Fibroblast of lung (primary cell): ENCODE data around the gene PCED1A. TPM values are rescaled to one million over a fixed set of nuclear protein-coding genes. Genes with fewer than 3 reads are reported as not detected.
"Not testable (repeated sequence)": the region's sequence is repeated elsewhere in the genome, so short reads cannot be mapped to it uniquely, and the experiment has no call there.

Source experiments
- DNase-seq, 2 donors: peaks; one replicate each; pipeline versions ENCODE4 v3.0.0 to v3.0.0-alpha.2; 2010; ENCODE audit warnings: low read depth in 2 of 2
- H2AFZ ChIP-seq: 2 replicates; pipeline ENCODE4 v1.5.1; 2012; ENCODE audit warnings: low read length, control low read depth, inconsistent platforms
- H3K27ac ChIP-seq: 2 replicates; pipeline ENCODE4 v1.5.1; 2011; ENCODE audit warnings: low read length, control low read depth; ENCODE audit not compliant: insufficient read depth
- H3K27me3 ChIP-seq: 2 replicates; pipeline ENCODE4 v1.5.1; 2011; ENCODE audit warnings: mild to moderate bottlenecking, low read length; ENCODE audit not compliant: control insufficient read depth, insufficient read depth
- H3K36me3 ChIP-seq: 2 replicates; pipeline ENCODE4 v1.5.1; 2011; ENCODE audit warnings: low read length; ENCODE audit not compliant: control insufficient read depth, insufficient read depth
- H3K4me1 ChIP-seq: 2 replicates; pipeline ENCODE4 v1.5.1; 2011; ENCODE audit warnings: low read length; ENCODE audit not compliant: control insufficient read depth, insufficient read depth; ENCODE audit errors: extremely low read depth
- H3K4me2 ChIP-seq: 2 replicates; pipeline ENCODE4 v1.5.1; 2011; ENCODE audit warnings: low read length, control low read depth; ENCODE audit not compliant: insufficient read depth; ENCODE audit errors: extremely low read depth
- H3K4me3 ChIP-seq, 4 experiments: fragments of 200-600 bp in 1 of 4; sonication (generic) in 1 of 4; replicated peaks in 1 of 4; 2 replicates each; pipeline ENCODE4 v1.5.1; 2011 to 2016; ENCODE audit warnings: low read length in 4 of 4, low read depth in 3 of 4, mild to moderate bottlenecking in 3 of 4, control low read depth in 2 of 4, inconsistent platforms in 1 of 4, mixed read lengths in 1 of 4; ENCODE audit not compliant: insufficient read depth in 1 of 4; ENCODE audit errors: control extremely low read depth in 1 of 4
- H3K79me2 ChIP-seq: 2 replicates; pipeline ENCODE4 v1.5.1; 2012; ENCODE audit warnings: mild to moderate bottlenecking, low read length, inconsistent platforms; ENCODE audit not compliant: control insufficient read depth, insufficient read depth
- H3K9ac ChIP-seq: 2 replicates; pipeline ENCODE4 v1.5.1; 2011; ENCODE audit warnings: mild to moderate bottlenecking, low read length, control low read depth; ENCODE audit not compliant: insufficient read depth
- H3K9me3 ChIP-seq: 2 replicates; pipeline ENCODE4 v1.5.1; 2012; ENCODE audit warnings: low read depth, low read length; ENCODE audit not compliant: control insufficient read depth, insufficient read depth
- H4K20me1 ChIP-seq: 2 replicates; pipeline ENCODE4 v1.5.1; 2011; ENCODE audit warnings: low read length; ENCODE audit not compliant: control insufficient read depth, insufficient read depth; ENCODE audit errors: extremely low read depth
- CTCF ChIP-seq, 2 donors: IDR thresholded peaks in 1 of 2; conservative IDR thresholded peaks in 1 of 2; 1 replicate in 1 of 2; 2 replicates in 1 of 2; pipeline ENCODE4 v1.5.1; 2011 to 2012; ENCODE audit warnings: low read length in 2 of 2, control low read depth in 1 of 2, inconsistent platforms in 1 of 2, low read depth in 1 of 2, mild to moderate bottlenecking in 1 of 2
- EZH2 ChIP-seq: IDR thresholded peaks from 2 replicates; pipeline ENCODE4 v1.5.1; 2012; ENCODE audit warnings: low read length, control low read depth, mild to moderate bottlenecking; ENCODE audit errors: missing control alignments
- polyA plus RNA-seq, 2 donors: library from polyadenylated mRNA; depleted of rRNA in 1 of 2; stranded (reverse) in 1 of 2; unstranded in 1 of 2; fragments of >200 nt; gene quantifications; 2 replicates each; pipeline ENCODE4 v1.2.1, GENCODE V29; 2011 to 2012; ENCODE audit warnings: missing spikeins in 1 of 2
- total RNA-seq: library from RNA; depleted of rRNA; stranded (reverse); fragments of >200 nt; gene quantifications from 2 replicates; pipeline ENCODE4 v1.2.1, GENCODE V29; 2014

Gene PCED1A
- total and polyA plus RNA-seq, 2 donors (not counting 1 experiment from before 2014, with no cell fraction given) = 16.4 to 26.4 TPM

- no peak overlapping the region for H2AFZ ChIP-seq
- H3K4me3 ChIP-seq = no peak overlapping the region
- TF ChIP-seq EZH2 (no peak), CTCF (conservative IDR thresholded peaks at IDR 0.05 in 1 of 2, IDR thresholded peaks at IDR 0.05 in 1 of 2; ENCODE audit: low read depth in 1 of 2, low read length in 2 of 2) (no peak)
- peaks cover 7% of the 10 kb centered on the region for H3K27me3 ChIP-seq
- no peak overlapping the region for H3K4me2 ChIP-seq
- no peak overlapping the region for H3K27ac ChIP-seq
- H3K79me2 ChIP-seq = no peaks in the 10 kb centered on the region
- H4K20me1 ChIP-seq = no peaks in the 10 kb centered on the region
- DNase-seq = no peak
- H3K9me3 ChIP-seq = no peaks in the 10 kb centered on the region
- peaks cover 14% of the 10 kb centered on the region for H3K4me1 ChIP-seq
- no peaks in the 10 kb centered on the region for H3K36me3 ChIP-seq
- no peak overlapping the region for H3K9ac ChIP-seq
Measured at GRCh38 chr20:2812189-2812588, 28.3 kb downstream of the PCED1A start.

GRCh38 chr20:2809690-2810089, 30.8 kb downstream of the PCED1A start:
- no peak overlapping the region for H3K4me3 ChIP-seq
- H3K27me3 ChIP-seq = peaks cover 30% of the 10 kb centered on the region
- no peaks in the 10 kb centered on the region for H4K20me1 ChIP-seq
- DNase-seq = no peak
- no peak overlapping the region for H2AFZ ChIP-seq
- TF ChIP-seq CTCF (conservative IDR thresholded peaks at IDR 0.05 in 1 of 2, IDR thresholded peaks at IDR 0.05 in 1 of 2; ENCODE audit: low read depth in 1 of 2, low read length in 2 of 2) = no peak
- TF ChIP-seq EZH2 = no peak
- no peak overlapping the region for H3K27ac ChIP-seq
- peaks cover 6% of the 10 kb centered on the region for H3K4me1 ChIP-seq
- H3K9me3 ChIP-seq = no peaks in the 10 kb centered on the region
- no peaks in the 10 kb centered on the region for H3K79me2 ChIP-seq
- H3K4me2 ChIP-seq = no peak overlapping the region
- H3K9ac ChIP-seq = no peak overlapping the region
- no peaks in the 10 kb centered on the region for H3K36me3 ChIP-seq

- H4K20me1 ChIP-seq, H3K9ac ChIP-seq, H3K36me3 ChIP-seq, DNase-seq, H3K4me3 ChIP-seq, H3K79me2 ChIP-seq, H3K4me1 ChIP-seq, H2AFZ ChIP-seq, H3K27ac ChIP-seq, H3K4me2 ChIP-seq, H3K9me3 ChIP-seq: not testable (repeated sequence)
- peaks cover 39% of the 10 kb centered on the region for H3K27me3 ChIP-seq
Measured at GRCh38 chr20:2807929-2808328, 32.5 kb downstream of the PCED1A start.
